Stomach smooth muscle (tissue), 2 donors: ENCODE results near the gene SLC41A3.
"Not testable (repeated sequence)": the region's sequence is repeated elsewhere in the genome, so short reads cannot be mapped to it uniquely, and the experiment has no call there.

Source experiments
- H3K27ac ChIP-seq: one replicate; pipeline ENCODE4 v1.7.0; 2013; ENCODE audit warnings: mild to moderate bottlenecking, low read length, inconsistent platforms
- H3K27me3 ChIP-seq, 2 donors: one replicate each; pipeline ENCODE4 v1.7.0; 2013; ENCODE audit warnings: low read length in 2 of 2; ENCODE audit not compliant: insufficient read depth in 2 of 2, control insufficient read depth in 1 of 2
- H3K36me3 ChIP-seq, 2 donors: one replicate each; pipeline ENCODE4 v1.7.0; 2013; ENCODE audit warnings: low read length in 2 of 2; ENCODE audit not compliant: control insufficient read depth in 2 of 2, insufficient read depth in 2 of 2
- H3K4me1 ChIP-seq: one replicate; pipeline ENCODE4 v1.7.0; 2013; ENCODE audit warnings: low read length; ENCODE audit not compliant: control insufficient read depth, insufficient read depth
- H3K4me3 ChIP-seq, 2 donors: one replicate each; pipeline ENCODE4 v1.7.0; 2013; ENCODE audit warnings: low read length in 2 of 2
- H3K9ac ChIP-seq, 2 donors: one replicate each; pipeline ENCODE4 v1.7.0; 2013; ENCODE audit warnings: low read length in 2 of 2, mild to moderate bottlenecking in 1 of 2
- H3K9me3 ChIP-seq, 2 donors: one replicate each; pipeline ENCODE4 v1.7.0; 2013; ENCODE audit warnings: low read length in 2 of 2; ENCODE audit not compliant: control insufficient read depth in 2 of 2
- donor health status: healthy.
- donor health status: Pancreatic carcinoma.

The SLC41A3 gene

GRCh38 chr3:126078866-126079265 is 5.1 kb downstream of the SLC41A3 start:
- H3K9me3 ChIP-seq = no peaks in the 10 kb centered on the region

GRCh38 chr3:126077754-126078153 is 6.2 kb downstream of the SLC41A3 start:
- H3K27ac ChIP-seq = no peak overlapping the region
- H3K27me3 ChIP-seq = no peaks in the 10 kb centered on the region
- no peak overlapping the region for H3K4me3 ChIP-seq
- peaks cover 5% of the 10 kb centered on the region for H3K4me1 ChIP-seq
- no peaks in the 10 kb centered on the region for H3K9me3 ChIP-seq
- no peaks in the 10 kb centered on the region for H3K36me3 ChIP-seq
- no peak overlapping the region for H3K9ac ChIP-seq

More at GRCh38 chr3:126078866-126079265, 5.1 kb downstream of the SLC41A3 start:
- H3K27me3 ChIP-seq = no peaks in the 10 kb centered on the region
- no peak overlapping the region for H3K27ac ChIP-seq
- H3K4me3 ChIP-seq = no peak overlapping the region
- H3K9ac ChIP-seq = no peak overlapping the region
- H3K4me1 ChIP-seq = peaks cover 11% of the 10 kb centered on the region
- no peaks in the 10 kb centered on the region for H3K36me3 ChIP-seq

- no peak overlapping the region for H3K4me3 ChIP-seq
- no peak overlapping the region for H3K9ac ChIP-seq
- no peak overlapping the region for H3K27ac ChIP-seq
- no peaks in the 10 kb centered on the region for H3K4me1 ChIP-seq
- no peaks in the 10 kb centered on the region for H3K36me3 ChIP-seq
- H3K9me3 ChIP-seq = no peaks in the 10 kb centered on the region
- H3K27me3 ChIP-seq = no peaks in the 10 kb centered on the region
These were observed 7.8 kb downstream of the SLC41A3 start for GRCh38 chr3:126076140-126076539.

GRCh38 chr3:126070146-126070545 is 13.8 kb downstream of the SLC41A3 start:
- Histone ChIP-seq H3K4me1 (no peaks in the 10 kb centered on the region), H3K9me3 (no peaks in the 10 kb centered on the region), H3K4me3 (no peak overlapping the region), H3K27me3 (no peaks in the 10 kb centered on the region), H3K27ac (no peak overlapping the region), H3K36me3 (peaks cover 6 to 9% of the 10 kb centered on the region in 2 donors), H3K9ac (no peak overlapping the region)

GRCh38 chr3:126067959-126068358 is 16.0 kb downstream of the SLC41A3 start:
- peaks cover 8 to 10% of the 10 kb centered on the region in 2 donors for H3K36me3 ChIP-seq
- H3K4me3 ChIP-seq = no peak overlapping the region
- no peaks in the 10 kb centered on the region for H3K27me3 ChIP-seq
- no peak overlapping the region for H3K9ac ChIP-seq
- no peaks in the 10 kb centered on the region for H3K4me1 ChIP-seq
- no peaks in the 10 kb centered on the region for H3K9me3 ChIP-seq
- H3K27ac ChIP-seq = no peak overlapping the region

- not testable (repeated sequence) for H3K4me3 ChIP-seq, H3K4me1 ChIP-seq, H3K27me3 ChIP-seq, H3K9ac ChIP-seq, H3K27ac ChIP-seq, H3K9me3 ChIP-seq
- H3K36me3 ChIP-seq = peaks cover 8 to 10% of the 10 kb centered on the region in 2 donors
These were observed 17.2 kb downstream of the SLC41A3 start for GRCh38 chr3:126066676-126067075.

GRCh38 chr3:126065876-126066275 is 18.0 kb downstream of the SLC41A3 start:
- no peaks in the 10 kb centered on the region for H3K9me3 ChIP-seq
- no peaks in the 10 kb centered on the region for H3K27me3 ChIP-seq
- no peaks in the 10 kb centered on the region for H3K4me1 ChIP-seq
- no peak overlapping the region for H3K4me3 ChIP-seq
- H3K36me3 ChIP-seq = peaks cover 8 to 10% of the 10 kb centered on the region in 2 donors
- no peak overlapping the region for H3K27ac ChIP-seq
- H3K9ac ChIP-seq = no peak overlapping the region

- Histone ChIP-seq H3K36me3 (peaks cover 8 to 10% of the 10 kb centered on the region in 2 donors), H3K9me3 (no peaks in the 10 kb centered on the region), H3K4me3 (no peak overlapping the region), H3K4me1 (no peaks in the 10 kb centered on the region), H3K27me3 (no peaks in the 10 kb centered on the region), H3K9ac (no peak overlapping the region), H3K27ac (no peak overlapping the region)
These were observed 19.2 kb downstream of the SLC41A3 start for GRCh38 chr3:126064627-126065258.

GRCh38 chr3:126063358-126063965 is 20.5 kb downstream of the SLC41A3 start:
- no peak overlapping the region for H3K9ac ChIP-seq
- no peak overlapping the region for H3K4me3 ChIP-seq
- no peaks in the 10 kb centered on the region for H3K9me3 ChIP-seq
- no peak overlapping the region for H3K27ac ChIP-seq
- H3K36me3 ChIP-seq = peaks cover 8 to 10% of the 10 kb centered on the region in 2 donors
- H3K27me3 ChIP-seq = no peaks in the 10 kb centered on the region
- H3K4me1 ChIP-seq = no peaks in the 10 kb centered on the region

GRCh38 chr3:126061301-126062032 is 22.5 kb downstream of the SLC41A3 start:
- H3K9me3 ChIP-seq = no peaks in the 10 kb centered on the region
- H3K4me3 ChIP-seq = no peak overlapping the region
- peaks cover 2 to 12% of the 10 kb centered on the region in 2 donors for H3K36me3 ChIP-seq
- H3K27ac ChIP-seq = no peak overlapping the region
- no peaks in the 10 kb centered on the region for H3K27me3 ChIP-seq
- no peak overlapping the region for H3K9ac ChIP-seq
- no peaks in the 10 kb centered on the region for H3K4me1 ChIP-seq
